HCT116 (cell line): Measurements from ENCODE around the gene ERN1. TPM values are rescaled to one million over a fixed set of nuclear protein-coding genes. Genes with fewer than 3 reads are reported as not detected.

Source experiments
- ATAC-seq: fragments of 200-7000 bp; cut with Tn5 transposase; 2 replicates; pipeline ENCODE4 v1.9.1; 2020; ENCODE audit warnings: mild to moderate bottlenecking, moderate library complexity
- BruUV-seq: library from RNA; stranded (reverse); fragments of 400-500 nt; replicated peaks from 2 replicates; lab custom pipeline; 2021; lab: Mats Ljungman, UMichigan
- CTCF ChIA-PET: fragments of 300-600 bp; sonication (Branson Sonifier 250); formaldehyde crosslinking; loops from one replicate; lab custom pipeline; 2021; ENCODE audit warnings: antibody characterized with exemption; lab: Charles Lee
- POLR2A ChIA-PET: fragments of 300-600, 350-600 bp; sonication (Branson Sonifier 250); formaldehyde crosslinking; loops from one replicate; lab custom pipeline; 2021; ENCODE audit warnings: antibody characterized with exemption; lab: Charles Lee
- RAD21 ChIA-PET, 2 experiments: fragments of 300-600 bp; sonication (Branson Sonifier 250); formaldehyde crosslinking; loops; one replicate each; lab custom pipeline; 2023; ENCODE audit warnings: low total read pairs in 2 of 2; ENCODE audit not compliant: uncharacterized antibody in 2 of 2, unreplicated experiment in 2 of 2, low non-redundant PET in 1 of 2; lab: Charles Lee
- DNase-seq: peaks from one replicate; pipeline ENCODE4 v3.0.0-alpha.2; 2010; ENCODE audit warnings: low read depth, low spot score
- H2AFZ ChIP-seq: fragments of 200-600 bp; shearing (Covaris generic), sonication (generic); 2 replicates; pipeline ENCODE4 v1.6.1; 2017; ENCODE audit warnings: low read depth, mixed run types, mixed read lengths, antibody characterized with exemption, low read length; ENCODE audit not compliant: poor library complexity, severe bottlenecking
- H3K27ac ChIP-seq: 2 replicates; pipeline ENCODE4 v1.5.1; 2012; ENCODE audit warnings: low read depth, low read length
- H3K27me3 ChIP-seq: fragments of 200-600 bp; sonication (generic); 2 replicates; pipeline ENCODE4 v1.6.1; 2016; ENCODE audit warnings: mixed run types, low read length, mixed read lengths; ENCODE audit not compliant: insufficient read depth
- H3K36me3 ChIP-seq, 2 experiments: fragments of 200-500 bp in 1 of 2; fragments of 200-600 bp in 1 of 2; sonication (Bioruptor generic) in 1 of 2; sonication (generic) in 1 of 2; 2 replicates each; pipeline versions ENCODE4 v1.5.1 to v1.6.1; 2014 to 2016; ENCODE audit warnings: low read length in 2 of 2, inconsistent platforms in 1 of 2, mixed read lengths in 1 of 2, mixed run types in 1 of 2; ENCODE audit not compliant: insufficient read depth in 2 of 2, control insufficient read depth in 1 of 2
- H3K4me1 ChIP-seq, 2 experiments: fragments of 200-600 bp in 1 of 2; sonication (generic) in 1 of 2; 2 replicates each; pipeline versions ENCODE4 v1.5.1 to v1.6.1; 2012 to 2017; ENCODE audit warnings: low read length in 2 of 2, inconsistent platforms in 1 of 2, mild to moderate bottlenecking in 1 of 2, mixed read lengths in 1 of 2, mixed run types in 1 of 2, moderate library complexity in 1 of 2; ENCODE audit not compliant: insufficient read depth in 2 of 2, control insufficient read depth in 1 of 2
- H3K4me2 ChIP-seq: fragments of 200-600 bp; sonication (generic); 2 replicates; pipeline ENCODE4 v1.6.1; 2017; ENCODE audit warnings: mixed run types, low read length, mixed read lengths
- H3K4me3 ChIP-seq, 2 experiments: fragments of 200-600 bp in 1 of 2; sonication (generic) in 1 of 2; replicated peaks in 1 of 2; 2 replicates each; pipeline ENCODE4 v1.5.1; 2011 to 2016; ENCODE audit warnings: low read length in 2 of 2, control low read depth in 1 of 2, low read depth in 1 of 2, mild to moderate bottlenecking in 1 of 2, mixed read lengths in 1 of 2, mixed run types in 1 of 2
- H3K79me2 ChIP-seq: fragments of 200-600 bp; sonication (generic); 2 replicates; pipeline ENCODE4 v1.6.1; 2017; ENCODE audit warnings: mild to moderate bottlenecking, mixed run types, low read length, moderate library complexity, mixed read lengths; ENCODE audit not compliant: insufficient read depth
- H3K9ac ChIP-seq: fragments of 200-600 bp; sonication (generic); 2 replicates; pipeline ENCODE4 v1.6.1; 2016; ENCODE audit warnings: low read length, mixed read lengths
- H3K9me2 ChIP-seq: fragments of 200-600 bp; sonication (generic), shearing (Covaris generic); 2 replicates; pipeline ENCODE4 v1.6.1; 2017; ENCODE audit warnings: mixed run types, mild to moderate bottlenecking, moderate library complexity; ENCODE audit not compliant: insufficient read depth
- H3K9me3 ChIP-seq, 2 experiments: fragments of 200-500 bp in 1 of 2; fragments of 200-600 bp in 1 of 2; sonication (Bioruptor generic) in 1 of 2; sonication (generic) in 1 of 2; 2 replicates each; pipeline ENCODE4 v1.6.1; 2014 to 2017; ENCODE audit warnings: low read length in 2 of 2, mixed read lengths in 2 of 2, inconsistent platforms in 1 of 2, low read depth in 1 of 2, mild to moderate bottlenecking in 1 of 2, mixed run types in 1 of 2, moderate library complexity in 1 of 2; ENCODE audit not compliant: control insufficient read depth in 1 of 2, insufficient read depth in 1 of 2
- H4K20me1 ChIP-seq: fragments of 200-600 bp; sonication (generic), shearing (Covaris generic); 2 replicates; pipeline ENCODE4 v1.6.1; 2017; ENCODE audit warnings: mixed run types, mild to moderate bottlenecking, moderate library complexity; ENCODE audit not compliant: insufficient read depth
- CBX3 ChIP-seq: IDR thresholded peaks from 2 replicates; pipeline ENCODE4 v1.6.1; 2012; ENCODE audit warnings: low read depth
- ELF1 ChIP-seq: IDR thresholded peaks from 2 replicates; pipeline ENCODE4 v1.6.1; 2012; ENCODE audit warnings: low read depth, borderline replicate concordance
- EZH2phosphoT487 ChIP-seq: fragments of 200-600 bp; IDR thresholded peaks from 2 replicates; pipeline ENCODE4 v1.6.1; 2018; ENCODE audit warnings: antibody characterized with exemption, borderline replicate concordance
- FOSL1 ChIP-seq: IDR thresholded peaks from 2 replicates; pipeline ENCODE4 v1.6.1; 2012; ENCODE audit warnings: low read depth
- SIN3A ChIP-seq: IDR thresholded peaks from 2 replicates; pipeline ENCODE4 v1.6.1; 2012; ENCODE audit warnings: low read depth
- SP1 ChIP-seq: IDR thresholded peaks from 2 replicates; pipeline ENCODE4 v1.6.1; 2012; ENCODE audit warnings: low read depth
- SRF ChIP-seq: IDR thresholded peaks from 2 replicates; pipeline ENCODE4 v1.6.1; 2012; ENCODE audit warnings: low read depth
- ZNF274 ChIP-seq: fragments of 200-500 bp; sonication (Bioruptor generic); IDR thresholded peaks from 2 replicates; pipeline ENCODE4 v1.6.1; 2014; ENCODE audit warnings: mild to moderate bottlenecking, low read depth, low read length, inconsistent platforms
- intact Hi-C: fragments of 100-400 bp; cut with micrococcal nuclease; formaldehyde crosslinking; loops from 2 replicates; pipeline ENCODE4 v1.10.0; 2022
- total RNA-seq: library from RNA; stranded (reverse); gene quantifications from one replicate; pipeline ENCODE4 v1.2.1, GENCODE V29; 2021; ENCODE audit not compliant: unreplicated experiment
- TF ChIP-seq, protein P1 (sequence below): IDR thresholded peaks from 2 replicates; pipeline ENCODE4 v1.6.1; 2012

The ERN1 gene
- total RNA-seq, 1 experiment from 2014 or later, result 28.2 TPM

DNA sequence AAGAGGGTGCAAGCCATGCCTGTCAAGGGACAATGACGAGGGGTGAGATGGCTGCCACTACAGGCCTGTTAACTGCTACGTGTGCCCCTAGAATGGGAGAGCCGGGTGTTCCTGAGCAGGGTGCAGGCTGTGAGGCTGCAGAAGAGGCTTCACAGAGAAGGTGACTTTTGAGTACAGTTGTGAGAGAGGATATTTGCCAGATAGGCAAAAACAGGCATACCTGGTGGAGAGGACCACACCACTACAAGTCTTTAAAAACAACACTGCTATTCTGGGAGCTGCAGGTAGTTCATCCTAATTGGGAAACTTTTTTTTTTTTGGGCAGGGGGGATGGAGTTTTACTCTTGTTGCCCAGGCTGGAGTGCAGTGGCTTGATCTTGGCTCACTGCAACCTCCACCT, 58.8 kb downstream of the ERN1 start:
- no peaks in the 10 kb centered on the region for H3K4me1 ChIP-seq
- BruUV-seq, result no TSS peak
- H3K9me3 ChIP-seq, result peaks cover 11 to 13% of the 10 kb centered on the region in 2 experiments; a peak in 3 of 4 replicates
- ChIA-PET POLR2A (no interaction called here), RAD21 (no interaction called here), CTCF (no interaction called here)
- H3K9me2 ChIP-seq, result no peaks in the 10 kb centered on the region
- TF ChIP-seq, protein P1, sequence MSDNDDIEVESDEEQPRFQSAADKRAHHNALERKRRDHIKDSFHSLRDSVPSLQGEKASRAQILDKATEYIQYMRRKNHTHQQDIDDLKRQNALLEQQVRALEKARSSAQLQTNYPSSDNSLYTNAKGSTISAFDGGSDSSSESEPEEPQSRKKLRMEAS, result no peak
- TF ChIP-seq FOSL1 (no peak), SP1 (no peak), SRF (no peak), ZNF274 (no peak)
- H3K36me3 ChIP-seq, result peaks cover 5 to 38% of the 10 kb centered on the region in 2 experiments; a peak in 2 of 4 replicates
- DNase-seq, result no peak
- no peak overlapping the region for H2AFZ ChIP-seq
- no peaks in the 10 kb centered on the region for H3K79me2 ChIP-seq
- H3K4me2 ChIP-seq, result no peak overlapping the region
- no peak overlapping the region for H3K9ac ChIP-seq
- intact Hi-C loops, result no loop called here
- no peak overlapping the region for H3K27ac ChIP-seq
- H3K4me3 ChIP-seq, result no peak overlapping the region
- no peak for ATAC-seq
- H4K20me1 ChIP-seq, result no peaks in the 10 kb centered on the region
- no peaks in the 10 kb centered on the region for H3K27me3 ChIP-seq

DNA sequence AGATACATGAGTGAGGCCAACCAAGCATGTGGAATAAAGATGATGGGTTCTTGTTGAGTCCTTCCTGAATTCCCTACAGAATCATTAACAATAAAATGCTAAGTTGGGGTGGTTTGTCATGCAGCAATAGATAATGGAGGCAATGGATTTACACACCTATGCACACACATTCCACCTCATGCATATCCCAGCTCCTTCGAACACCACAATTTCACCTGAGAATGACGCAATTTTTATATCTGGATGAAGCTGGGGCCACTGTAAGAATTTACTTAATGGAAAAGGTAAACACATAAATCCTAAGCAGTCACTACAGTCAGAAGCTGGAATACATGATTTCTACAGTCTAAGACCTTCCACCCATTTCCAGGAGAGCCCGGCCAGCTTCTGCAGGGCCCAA, 59.7 kb downstream of the ERN1 start:
- H3K27me3 ChIP-seq, result no peaks in the 10 kb centered on the region
- H3K79me2 ChIP-seq, result no peaks in the 10 kb centered on the region
- POLR2A ChIA-PET, result interaction anchor here (0.7 kb wide), 1 partner anchor 59 kb away, joined by 3 read pairs; no protein-coding TSS in a partner anchor
- H3K9me2 ChIP-seq, result no peaks in the 10 kb centered on the region
- H3K27ac ChIP-seq, result no peak overlapping the region
- peaks cover 5 to 38% of the 10 kb centered on the region in 2 experiments; a peak in 2 of 4 replicates for H3K36me3 ChIP-seq
- no peak overlapping the region for H3K4me2 ChIP-seq
- RAD21 ChIA-PET, result no interaction called here
- no peak overlapping the region for H2AFZ ChIP-seq
- no peaks in the 10 kb centered on the region for H4K20me1 ChIP-seq
- no TSS peak for BruUV-seq
- DNase-seq (no peak), ATAC-seq (no peak)
- no peak for TF ChIP-seq SIN3A
- no peak for TF ChIP-seq EZH2phosphoT487
- no peak for TF ChIP-seq CBX3
- TF ChIP-seq ELF1, result no peak
- TF ChIP-seq, all 23 proteins: peak for 0
- intact Hi-C loops, result no loop called here
- peaks cover 11 to 13% of the 10 kb centered on the region in 2 experiments; a peak in 3 of 4 replicates for H3K9me3 ChIP-seq
- CTCF ChIA-PET, result no interaction called here
- H3K4me3 ChIP-seq, result no peak overlapping the region
- no peak overlapping the region for H3K9ac ChIP-seq
- H3K4me1 ChIP-seq, result no peaks in the 10 kb centered on the region
